Suppressor macrophage (primary cell): ENCODE data around the gene TRIOBP.

Experiments
- DNase-seq, 4 experiments: peaks; one replicate each; pipeline ENCODE4 v3.0.0-alpha.2; 2020 to 2022

TRIOBP gene

DNA sequence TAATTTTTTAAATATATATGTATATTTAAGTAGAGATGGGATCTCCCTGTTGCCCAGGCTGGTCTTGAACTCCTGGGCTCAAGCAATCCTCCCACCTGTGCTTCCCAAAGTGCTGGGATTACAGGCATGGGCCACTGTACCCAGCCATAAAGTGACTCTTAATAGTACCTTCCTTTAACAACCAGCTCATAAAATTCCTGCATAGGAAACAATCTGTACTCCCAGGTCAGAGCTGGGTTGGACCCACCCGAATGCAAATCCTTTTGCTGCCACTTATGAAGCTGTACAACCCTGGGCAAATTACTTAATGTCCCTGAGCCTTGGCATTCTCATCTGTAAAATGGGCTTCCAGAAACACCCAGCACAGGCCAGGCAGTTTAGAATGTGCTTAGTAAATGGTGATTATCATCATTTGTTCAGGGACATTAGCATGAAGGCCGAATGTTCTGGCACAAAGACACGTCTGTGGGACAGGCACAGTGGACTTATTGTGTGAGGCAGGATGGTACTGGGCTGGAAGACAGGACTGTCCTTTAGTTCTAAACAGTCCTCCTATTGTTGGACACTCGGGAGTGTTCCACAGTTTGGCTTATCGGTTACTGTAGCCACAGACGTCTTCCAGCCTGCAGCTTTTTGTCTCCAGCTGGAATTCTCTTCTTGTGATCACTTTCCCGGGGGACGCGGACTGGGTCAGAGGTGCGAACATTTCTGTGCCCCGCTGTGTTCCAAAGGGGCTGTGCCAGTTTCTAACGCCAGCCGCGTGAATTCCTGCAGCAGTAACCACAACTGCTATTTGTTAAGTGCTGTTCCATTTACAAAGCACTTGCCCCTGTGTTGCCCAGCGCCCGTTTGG lies 32.4 kb upstream of the TRIOBP start:
- no peak for DNase-seq

- no peak for DNase-seq
Observed at GRCh38 chr22:37665487-37665886, 31.4 kb upstream of the TRIOBP start.

- DNase-seq: no peak
Observed at GRCh38 chr22:37669586-37669985, 27.3 kb upstream of the TRIOBP start.

DNA sequence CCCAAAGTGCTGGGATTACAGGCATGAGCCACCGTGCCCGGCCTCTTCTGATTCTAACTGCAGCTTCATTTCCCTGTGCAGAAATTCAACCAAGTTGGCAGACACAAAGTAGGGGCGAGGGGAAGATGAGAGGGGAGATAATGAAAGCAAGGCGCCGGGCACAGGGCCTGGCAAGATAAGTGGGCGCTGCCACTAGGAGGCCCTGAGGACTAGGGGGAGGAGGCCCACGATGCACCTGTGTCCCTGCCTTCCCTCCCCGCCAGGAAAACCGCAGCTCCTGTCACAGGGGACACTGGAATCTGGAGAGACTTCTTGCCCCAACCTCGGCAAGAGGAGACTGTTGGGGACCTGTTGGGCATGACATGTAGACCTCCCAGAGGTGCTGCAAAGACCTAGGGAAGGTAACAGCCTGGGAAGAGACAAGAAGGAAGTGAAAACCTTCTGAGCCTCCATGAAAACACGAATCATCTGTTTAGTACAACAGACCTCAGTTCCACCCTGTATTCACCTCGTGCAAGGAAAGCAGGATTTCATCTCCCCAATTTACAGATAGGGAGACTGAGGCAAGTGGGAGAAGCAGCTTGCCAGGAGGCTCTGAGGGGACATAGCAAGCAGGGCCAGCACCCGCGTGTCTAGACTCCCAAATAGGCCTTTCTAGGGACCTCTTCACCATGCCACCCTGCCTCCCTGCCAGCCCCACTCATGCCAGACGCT lies 24.5 kb upstream of the TRIOBP start:
- DNase-seq: no peak

GRCh38 chr22:37672920-37673455 lies 23.9 kb upstream of the TRIOBP start:
- DNase-seq: no peak

DNA sequence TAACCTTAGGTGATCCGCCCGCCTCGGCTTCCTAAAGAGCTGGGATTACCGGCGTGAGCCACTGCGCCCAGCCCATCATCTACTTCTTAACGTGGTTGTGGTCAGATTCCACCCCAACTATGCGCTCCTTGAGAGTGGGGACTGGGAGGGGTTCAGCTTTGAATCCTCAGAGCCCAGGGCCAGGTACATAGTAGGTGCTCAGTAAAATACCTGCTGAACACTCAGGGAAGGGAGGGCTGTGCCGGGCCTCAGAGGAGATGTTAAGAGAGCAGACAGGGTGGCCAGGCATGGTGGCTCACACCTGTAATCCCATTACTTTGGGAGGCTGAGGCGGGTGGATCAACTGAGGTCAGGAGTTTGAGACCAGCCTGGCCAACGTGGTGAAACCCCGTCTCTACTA lies 22.6 kb upstream of the TRIOBP start:
- DNase-seq: no peak

- DNase-seq: peak; percentile 95 to 98 (median 96)
Observed at GRCh38 chr22:37674951-37675929, 21.6 kb upstream of the TRIOBP start, which contains the start of gene LGALS1. Gene LGALS1 (plus strand): TSS chr22:37675636. CDS start chr22:37675703, 67 bp downstream.

- peak in 3 of 4 experiments; percentile 27 to 52 (median 51) for DNase-seq
Observed at GRCh38 chr22:37675930-37676735, 20.7 kb upstream of the TRIOBP start.

GRCh38 chr22:37676736-37677492 lies 19.9 kb upstream of the TRIOBP start:
- peak; percentile 89 to 93 (median 92) for DNase-seq

GRCh38 chr22:37677493-37677974 lies 19.3 kb upstream of the TRIOBP start:
- no peak for DNase-seq

- DNase-seq: no peak
Observed at GRCh38 chr22:37678372-37678771, 18.5 kb upstream of the TRIOBP start.

- DNase-seq: no peak
Observed at GRCh38 chr22:37679670-37680069, 17.2 kb upstream of the TRIOBP start.

DNA sequence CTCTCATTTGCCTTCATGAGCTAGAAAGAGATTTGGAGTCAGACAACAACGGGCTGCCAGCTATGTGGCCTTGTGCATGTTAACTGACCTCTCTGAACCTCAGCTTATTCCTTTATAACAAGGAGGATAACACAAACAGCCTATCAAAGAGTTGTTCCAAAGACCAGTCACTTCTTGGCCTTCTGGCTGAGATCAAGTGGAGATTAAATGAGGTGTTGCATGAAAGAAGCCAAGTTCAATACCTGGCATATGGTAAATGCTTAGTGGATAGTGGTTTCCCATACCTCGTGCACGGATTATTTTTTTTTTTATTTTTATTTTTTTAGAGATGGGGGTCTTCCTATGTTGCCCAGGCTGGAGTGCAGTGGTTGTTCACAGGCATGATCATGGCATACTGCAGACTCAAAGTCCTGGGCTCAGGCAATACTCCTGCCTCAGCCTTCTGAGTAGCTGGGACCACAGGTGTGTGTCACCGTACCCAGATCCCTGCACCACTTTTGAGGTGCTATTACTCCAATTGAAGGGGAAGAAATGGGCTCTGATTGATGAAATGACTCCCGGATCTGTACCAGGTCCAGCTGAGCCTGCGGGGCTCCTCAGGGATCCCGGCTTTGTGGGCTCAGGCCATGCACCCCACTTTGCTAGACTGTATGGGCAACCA lies 16.5 kb upstream of the TRIOBP start:
- no peak for DNase-seq

GRCh38 chr22:37681001-37681424 lies 15.8 kb upstream of the TRIOBP start:
- no peak for DNase-seq

GRCh38 chr22:37681556-37682049 lies 15.2 kb upstream of the TRIOBP start:
- DNase-seq: peak; percentile 79 to 87 (median 82)

DNA sequence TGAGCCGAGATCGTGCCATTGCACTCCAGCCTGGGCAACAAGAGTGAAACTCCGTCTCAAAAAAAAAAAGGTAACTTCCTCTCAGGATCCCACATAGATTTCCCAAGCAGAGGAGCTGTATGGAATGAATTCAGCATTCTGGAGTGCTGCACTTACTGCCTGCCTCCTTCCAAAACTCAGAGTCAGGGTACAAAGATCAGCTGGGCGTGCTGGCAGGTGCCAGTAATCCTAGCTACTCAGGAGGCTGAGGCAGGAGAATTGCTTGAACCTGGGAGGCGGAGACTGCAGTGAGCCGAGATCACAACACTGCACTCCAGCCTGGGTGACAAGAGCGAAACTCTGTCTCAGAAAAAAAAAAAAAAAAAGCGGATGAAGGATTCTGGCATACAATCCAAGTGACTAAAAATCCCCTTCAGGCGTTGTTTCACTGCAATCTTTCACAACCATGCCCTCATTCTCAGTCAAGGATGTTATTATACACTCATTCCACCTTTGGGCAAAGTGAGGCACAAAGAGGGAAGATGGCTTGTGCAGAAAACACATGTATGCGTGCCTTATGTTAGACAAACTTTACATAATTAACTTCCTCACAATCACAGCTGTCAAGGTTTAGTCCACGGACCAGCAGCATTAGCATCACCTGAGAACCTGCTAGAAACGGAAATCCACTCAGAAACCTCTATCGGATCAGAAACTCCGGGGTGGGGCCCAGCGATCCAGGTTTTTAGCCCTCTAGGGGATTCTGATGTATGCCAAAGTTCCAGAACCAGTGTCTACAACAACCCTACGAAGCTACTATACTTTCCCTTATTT lies 11.8 kb upstream of the TRIOBP start:
- no peak for DNase-seq

GRCh38 chr22:37686002-37686982 lies 10.6 kb upstream of the TRIOBP start, which contains the start of gene NOL12:
Gene NOL12 (plus strand): TSS chr22:37686343. CDS start chr22:37686393, 50 bp downstream.
- peak; percentile 90 to 93 (median 92) for DNase-seq
